ENCODE results near the gene EVX2.

The EVX2 gene

DNA sequence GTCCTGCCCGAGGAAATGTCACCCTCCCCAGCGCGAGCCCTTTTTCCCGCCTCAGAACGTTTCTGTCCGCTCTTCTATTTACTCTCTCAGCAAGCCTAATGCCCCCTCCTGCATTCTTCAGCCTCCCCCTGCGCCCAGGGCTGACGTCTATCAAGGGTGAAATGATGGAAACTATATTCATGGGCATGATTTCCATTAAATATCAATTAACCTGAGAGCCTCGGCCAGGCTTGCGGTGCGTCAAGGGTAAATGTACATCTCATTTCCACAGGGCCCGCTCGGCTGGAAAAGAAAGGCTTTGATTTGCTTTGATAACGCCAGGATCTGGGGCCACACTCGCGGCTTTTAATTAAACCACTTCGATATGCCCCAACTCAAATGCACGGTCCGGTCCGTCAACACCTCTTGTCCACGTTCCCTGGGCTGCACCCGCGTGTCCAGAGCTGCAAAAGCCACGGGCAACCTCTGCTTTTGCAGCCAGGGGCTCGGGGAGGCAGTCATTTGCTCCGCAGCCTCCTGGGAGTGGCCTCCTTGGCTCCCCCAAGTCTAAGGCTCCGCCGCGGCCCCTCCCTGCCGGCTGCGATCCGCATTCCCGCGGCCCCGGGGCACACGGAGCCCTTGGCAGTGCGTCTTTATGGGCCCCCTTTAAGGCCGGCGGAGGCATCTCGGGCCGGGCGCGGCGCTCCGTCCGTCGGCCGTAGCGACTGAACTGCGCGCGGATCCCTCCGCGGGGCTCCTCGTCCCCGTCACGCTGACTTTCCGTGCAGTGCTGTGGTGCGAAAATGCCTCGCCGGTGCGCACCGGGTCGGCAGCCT lies 45.4 kb upstream of the EVX2 start, which contains the start of gene HOXD8 (continued):
- TF ChIP-seq OVOL3 (tag by site-specific recombination; IDR thresholded peaks at IDR 0.05) = 0 out of 2 replicates have a peak, but pooled peaks have one; percentile 35
- TF ChIP-seq, protein P1, sequence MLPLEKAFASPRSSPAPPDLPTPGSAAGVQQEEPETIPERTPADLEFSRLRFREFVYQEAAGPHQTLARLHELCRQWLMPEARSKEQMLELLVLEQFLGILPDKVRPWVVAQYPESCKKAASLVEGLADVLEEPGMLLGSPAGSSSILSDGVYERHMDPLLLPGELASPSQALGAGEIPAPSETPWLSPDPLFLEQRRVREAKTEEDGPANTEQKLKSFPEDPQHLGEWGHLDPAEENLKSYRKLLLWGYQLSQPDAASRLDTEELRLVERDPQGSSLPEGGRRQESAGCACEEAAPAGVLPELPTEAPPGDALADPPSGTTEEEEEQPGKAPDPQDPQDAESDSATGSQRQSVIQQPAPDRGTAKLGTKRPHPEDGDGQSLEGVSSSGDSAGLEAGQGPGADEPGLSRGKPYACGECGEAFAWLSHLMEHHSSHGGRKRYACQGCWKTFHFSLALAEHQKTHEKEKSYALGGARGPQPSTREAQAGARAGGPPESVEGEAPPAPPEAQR (tag by site-specific recombination; IDR thresholded peaks at IDR 0.05) = no peak
- TF ChIP-seq ZNF624 (tag by site-specific recombination; IDR thresholded peaks at IDR 0.05) = no peak
- TF ChIP-seq MEIS1 (CRISPR knock-in tag; IDR thresholded peaks at IDR 0.05; ENCODE audit: borderline replicate concordance) = no peak
- TF ChIP-seq, protein P2, sequence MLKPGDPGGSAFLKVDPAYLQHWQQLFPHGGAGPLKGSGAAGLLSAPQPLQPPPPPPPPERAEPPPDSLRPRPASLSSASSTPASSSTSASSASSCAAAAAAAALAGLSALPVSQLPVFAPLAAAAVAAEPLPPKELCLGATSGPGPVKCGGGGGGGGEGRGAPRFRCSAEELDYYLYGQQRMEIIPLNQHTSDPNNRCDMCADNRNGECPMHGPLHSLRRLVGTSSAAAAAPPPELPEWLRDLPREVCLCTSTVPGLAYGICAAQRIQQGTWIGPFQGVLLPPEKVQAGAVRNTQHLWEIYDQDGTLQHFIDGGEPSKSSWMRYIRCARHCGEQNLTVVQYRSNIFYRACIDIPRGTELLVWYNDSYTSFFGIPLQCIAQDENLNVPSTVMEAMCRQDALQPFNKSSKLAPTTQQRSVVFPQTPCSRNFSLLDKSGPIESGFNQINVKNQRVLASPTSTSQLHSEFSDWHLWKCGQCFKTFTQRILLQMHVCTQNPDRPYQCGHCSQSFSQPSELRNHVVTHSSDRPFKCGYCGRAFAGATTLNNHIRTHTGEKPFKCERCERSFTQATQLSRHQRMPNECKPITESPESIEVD (tag by site-specific recombination; IDR thresholded peaks at IDR 0.05) = no peak
- TF ChIP-seq, protein P3, sequence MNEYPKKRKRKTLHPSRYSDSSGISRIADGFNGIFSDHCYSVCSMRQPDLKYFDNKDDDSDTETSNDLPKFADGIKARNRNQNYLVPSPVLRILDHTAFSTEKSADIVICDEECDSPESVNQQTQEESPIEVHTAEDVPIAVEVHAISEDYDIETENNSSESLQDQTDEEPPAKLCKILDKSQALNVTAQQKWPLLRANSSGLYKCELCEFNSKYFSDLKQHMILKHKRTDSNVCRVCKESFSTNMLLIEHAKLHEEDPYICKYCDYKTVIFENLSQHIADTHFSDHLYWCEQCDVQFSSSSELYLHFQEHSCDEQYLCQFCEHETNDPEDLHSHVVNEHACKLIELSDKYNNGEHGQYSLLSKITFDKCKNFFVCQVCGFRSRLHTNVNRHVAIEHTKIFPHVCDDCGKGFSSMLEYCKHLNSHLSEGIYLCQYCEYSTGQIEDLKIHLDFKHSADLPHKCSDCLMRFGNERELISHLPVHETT (tag by site-specific recombination; IDR thresholded peaks at IDR 0.05) = peak; percentile 61
- TF ChIP-seq GFI1B (tag by site-specific recombination; IDR thresholded peaks at IDR 0.05) = no peak
- TF ChIP-seq RBAK (tag by site-specific recombination; IDR thresholded peaks at IDR 0.05) = no peak
- TF ChIP-seq, protein P4, sequence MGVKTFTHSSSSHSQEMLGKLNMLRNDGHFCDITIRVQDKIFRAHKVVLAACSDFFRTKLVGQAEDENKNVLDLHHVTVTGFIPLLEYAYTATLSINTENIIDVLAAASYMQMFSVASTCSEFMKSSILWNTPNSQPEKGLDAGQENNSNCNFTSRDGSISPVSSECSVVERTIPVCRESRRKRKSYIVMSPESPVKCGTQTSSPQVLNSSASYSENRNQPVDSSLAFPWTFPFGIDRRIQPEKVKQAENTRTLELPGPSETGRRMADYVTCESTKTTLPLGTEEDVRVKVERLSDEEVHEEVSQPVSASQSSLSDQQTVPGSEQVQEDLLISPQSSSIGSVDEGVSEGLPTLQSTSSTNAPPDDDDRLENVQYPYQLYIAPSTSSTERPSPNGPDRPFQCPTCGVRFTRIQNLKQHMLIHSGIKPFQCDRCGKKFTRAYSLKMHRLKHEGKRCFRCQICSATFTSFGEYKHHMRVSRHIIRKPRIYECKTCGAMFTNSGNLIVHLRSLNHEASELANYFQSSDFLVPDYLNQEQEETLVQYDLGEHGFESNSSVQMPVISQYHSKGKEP (tag by site-specific recombination; IDR thresholded peaks at IDR 0.05) = peak; percentile 42; the same call in 1 of the 2 replicates
- TF ChIP-seq SP2 (tag by site-specific recombination; IDR thresholded peaks at IDR 0.05) = peak; percentile 35
- TF ChIP-seq ZNF157 (tag by site-specific recombination; IDR thresholded peaks at IDR 0.05) = no peak
- 0 out of 2 replicates have a peak, but pooled peaks have one; percentile 29 for TF ChIP-seq ZNF664 (tag by site-specific recombination; IDR thresholded peaks at IDR 0.05)
- TF ChIP-seq, protein P5, sequence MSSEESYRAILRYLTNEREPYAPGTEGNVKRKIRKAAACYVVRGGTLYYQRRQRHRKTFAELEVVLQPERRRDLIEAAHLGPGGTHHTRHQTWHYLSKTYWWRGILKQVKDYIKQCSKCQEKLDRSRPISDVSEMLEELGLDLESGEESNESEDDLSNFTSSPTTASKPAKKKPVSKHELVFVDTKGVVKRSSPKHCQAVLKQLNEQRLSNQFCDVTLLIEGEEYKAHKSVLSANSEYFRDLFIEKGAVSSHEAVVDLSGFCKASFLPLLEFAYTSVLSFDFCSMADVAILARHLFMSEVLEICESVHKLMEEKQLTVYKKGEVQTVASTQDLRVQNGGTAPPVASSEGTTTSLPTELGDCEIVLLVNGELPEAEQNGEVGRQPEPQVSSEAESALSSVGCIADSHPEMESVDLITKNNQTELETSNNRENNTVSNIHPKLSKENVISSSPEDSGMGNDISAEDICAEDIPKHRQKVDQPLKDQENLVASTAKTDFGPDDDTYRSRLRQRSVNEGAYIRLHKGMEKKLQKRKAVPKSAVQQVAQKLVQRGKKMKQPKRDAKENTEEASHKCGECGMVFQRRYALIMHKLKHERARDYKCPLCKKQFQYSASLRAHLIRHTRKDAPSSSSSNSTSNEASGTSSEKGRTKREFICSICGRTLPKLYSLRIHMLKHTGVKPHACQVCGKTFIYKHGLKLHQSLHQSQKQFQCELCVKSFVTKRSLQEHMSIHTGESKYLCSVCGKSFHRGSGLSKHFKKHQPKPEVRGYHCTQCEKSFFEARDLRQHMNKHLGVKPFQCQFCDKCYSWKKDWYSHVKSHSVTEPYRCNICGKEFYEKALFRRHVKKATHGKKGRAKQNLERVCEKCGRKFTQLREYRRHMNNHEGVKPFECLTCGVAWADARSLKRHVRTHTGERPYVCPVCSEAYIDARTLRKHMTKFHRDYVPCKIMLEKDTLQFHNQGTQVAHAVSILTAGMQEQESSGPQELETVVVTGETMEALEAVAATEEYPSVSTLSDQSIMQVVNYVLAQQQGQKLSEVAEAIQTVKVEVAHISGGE (tag by site-specific recombination; conservative IDR thresholded peaks at IDR 0.05; ENCODE audit: low read depth) = peak; percentile 45; the same call in 1 of the 2 replicates
- peak; percentile 74; the same call in 1 of the 2 replicates for TF ChIP-seq ZNF2 (tag by site-specific recombination; IDR thresholded peaks at IDR 0.05)
- no peak for TF ChIP-seq ZNF558 (tag by site-specific recombination; IDR thresholded peaks at IDR 0.05)
- peak; percentile 47 for TF ChIP-seq ZBTB17 (tag by site-specific recombination; IDR thresholded peaks at IDR 0.05)
- peak; percentile 49; the same call in 1 of the 2 replicates for TF ChIP-seq ZFP37 (tag by site-specific recombination; IDR thresholded peaks at IDR 0.05)
- peak; percentile 84; the same call in 1 of the 2 replicates for TF ChIP-seq ZNF221 (tag by site-specific recombination; IDR thresholded peaks at IDR 0.05; ENCODE audit: borderline replicate concordance)
- peak; percentile 68; the same call in 1 of the 2 replicates for TF ChIP-seq ZNF501 (tag by site-specific recombination; IDR thresholded peaks at IDR 0.05)
- no peak for TF ChIP-seq ZNF223 (tag by site-specific recombination; IDR thresholded peaks at IDR 0.05)
- no peak for TF ChIP-seq ZNF23 (tag by site-specific recombination; IDR thresholded peaks at IDR 0.05; ENCODE audit: borderline replicate concordance)
- TF ChIP-seq ZNF548 (tag by site-specific recombination; IDR thresholded peaks at IDR 0.05) = no peak
- TF ChIP-seq, protein P6, sequence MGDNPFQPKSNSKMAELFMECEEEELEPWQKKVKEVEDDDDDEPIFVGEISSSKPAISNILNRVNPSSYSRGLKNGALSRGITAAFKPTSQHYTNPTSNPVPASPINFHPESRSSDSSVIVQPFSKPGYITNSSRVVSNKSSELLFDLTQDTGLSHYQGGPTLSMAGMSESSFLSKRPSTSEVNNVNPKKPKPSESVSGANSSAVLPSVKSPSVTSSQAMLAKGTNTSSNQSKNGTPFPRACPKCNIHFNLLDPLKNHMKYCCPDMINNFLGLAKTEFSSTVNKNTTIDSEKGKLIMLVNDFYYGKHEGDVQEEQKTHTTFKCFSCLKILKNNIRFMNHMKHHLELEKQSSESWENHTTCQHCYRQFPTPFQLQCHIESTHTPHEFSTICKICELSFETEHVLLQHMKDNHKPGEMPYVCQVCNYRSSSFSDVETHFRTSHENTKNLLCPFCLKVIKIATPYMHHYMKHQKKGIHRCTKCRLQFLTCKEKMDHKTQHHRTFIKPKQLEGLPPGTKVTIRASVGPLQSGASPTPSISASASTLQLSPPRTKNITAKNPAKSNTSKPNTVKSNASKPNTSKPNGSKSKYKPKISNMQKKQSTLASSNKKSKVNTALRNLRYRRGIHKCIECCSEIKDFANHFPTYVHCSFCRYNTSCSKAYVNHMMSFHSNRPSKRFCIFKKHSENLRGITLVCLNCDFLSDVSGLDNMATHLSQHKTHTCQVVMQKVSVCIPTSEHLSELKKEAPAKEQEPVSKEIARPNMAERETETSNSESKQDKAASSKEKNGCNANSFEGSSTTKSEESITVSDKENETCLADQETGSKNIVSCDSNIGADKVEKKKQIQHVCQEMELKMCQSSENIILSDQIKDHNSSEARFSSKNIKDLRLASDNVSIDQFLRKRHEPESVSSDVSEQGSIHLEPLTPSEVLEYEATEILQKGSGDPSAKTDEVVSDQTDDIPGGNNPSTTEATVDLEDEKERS (tag by site-specific recombination; IDR thresholded peaks at IDR 0.05) = no peak
- no peak for TF ChIP-seq ZNF10 (tag by site-specific recombination; IDR thresholded peaks at IDR 0.05)
- peak; percentile 57; the same call in 1 of the 2 replicates for TF ChIP-seq WT1 (tag by site-specific recombination; IDR thresholded peaks at IDR 0.05)
- peak; percentile 55 for TF ChIP-seq ZIC2 (tag by site-specific recombination; IDR thresholded peaks at IDR 0.05)
- no peak; the same call in 1 of the 2 replicates for TF ChIP-seq ZNF394 (tag by site-specific recombination; IDR thresholded peaks at IDR 0.05; ENCODE audit: borderline replicate concordance)
